ENCODE measurements around the gene APOL4.
"Not testable (repeated sequence)": the region's sequence is repeated elsewhere in the genome, so short reads cannot be mapped to it uniquely, and the experiment has no call there.

The APOL4 gene

DNA sequence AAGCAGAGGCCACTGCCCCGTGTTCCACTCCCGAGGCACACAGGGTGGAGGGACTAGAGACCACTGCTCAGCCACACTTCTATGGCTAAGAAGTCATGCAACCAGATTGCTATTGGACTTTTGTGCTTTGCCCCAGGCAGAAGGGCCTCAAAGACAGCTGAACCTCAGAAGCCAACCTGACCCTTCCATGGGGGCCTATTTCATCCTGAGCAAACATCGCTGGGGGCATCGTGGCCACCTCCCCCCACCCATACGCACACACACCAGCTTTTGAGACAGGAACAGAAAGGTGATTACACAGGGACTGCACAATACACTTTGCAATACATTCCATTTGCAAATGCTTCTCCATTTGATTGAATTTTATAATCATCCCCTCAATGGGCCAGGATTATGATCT is 4.0 kb upstream of the APOL4 start:
- DNase-seq: not testable (repeated sequence)

DNA sequence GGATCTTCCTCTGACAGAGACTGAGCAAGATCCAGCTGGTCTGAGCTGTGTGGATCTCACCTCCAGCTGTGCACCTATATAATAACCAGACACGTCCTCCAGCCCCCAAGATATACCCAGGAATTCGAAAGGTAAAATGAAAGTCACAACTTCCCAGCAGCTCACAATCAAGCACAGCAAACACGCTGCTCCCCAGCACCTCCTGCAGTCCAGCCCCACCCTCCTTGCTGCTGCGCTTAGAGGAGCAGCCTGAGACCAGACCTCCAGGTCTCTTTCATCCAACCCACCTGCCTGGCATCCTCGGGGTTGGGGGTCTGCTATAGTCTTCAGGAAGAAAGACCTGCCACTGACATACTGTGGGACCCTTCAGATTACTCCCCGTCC is 3.0 kb upstream of the APOL4 start:
- no peak for DNase-seq

GRCh38 chr22:36204001-36204631 is 2.5 kb upstream of the APOL4 start:
- DNase-seq: no peak

DNA sequence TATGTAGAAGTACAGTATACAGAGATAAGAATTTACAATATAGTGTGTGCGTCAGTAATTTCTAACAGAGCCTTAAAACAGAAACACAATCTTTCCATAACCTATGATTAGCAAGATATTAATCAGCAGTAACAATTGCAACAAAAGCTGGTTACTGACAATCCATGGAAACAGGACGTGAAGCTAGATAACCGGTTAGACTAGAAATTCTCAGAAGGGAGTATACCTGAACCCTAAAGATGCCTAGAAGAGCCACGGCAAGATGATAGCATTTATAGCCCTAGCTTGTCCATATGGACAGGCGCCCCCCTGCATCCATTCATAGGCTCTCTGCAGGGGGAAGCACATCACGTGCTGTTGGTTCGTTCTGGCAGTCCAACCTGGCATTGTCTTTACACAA is 1.8 kb upstream of the APOL4 start:
- DNase-seq: not testable (repeated sequence)

- peak; percentile 21 for DNase-seq
Measured at GRCh38 chr22:36202906-36203305, 1.3 kb upstream of the APOL4 start.

- not testable (repeated sequence) for DNase-seq
Measured at GRCh38 chr22:36201025-36201424, 584 bp downstream of the APOL4 start.

DNA sequence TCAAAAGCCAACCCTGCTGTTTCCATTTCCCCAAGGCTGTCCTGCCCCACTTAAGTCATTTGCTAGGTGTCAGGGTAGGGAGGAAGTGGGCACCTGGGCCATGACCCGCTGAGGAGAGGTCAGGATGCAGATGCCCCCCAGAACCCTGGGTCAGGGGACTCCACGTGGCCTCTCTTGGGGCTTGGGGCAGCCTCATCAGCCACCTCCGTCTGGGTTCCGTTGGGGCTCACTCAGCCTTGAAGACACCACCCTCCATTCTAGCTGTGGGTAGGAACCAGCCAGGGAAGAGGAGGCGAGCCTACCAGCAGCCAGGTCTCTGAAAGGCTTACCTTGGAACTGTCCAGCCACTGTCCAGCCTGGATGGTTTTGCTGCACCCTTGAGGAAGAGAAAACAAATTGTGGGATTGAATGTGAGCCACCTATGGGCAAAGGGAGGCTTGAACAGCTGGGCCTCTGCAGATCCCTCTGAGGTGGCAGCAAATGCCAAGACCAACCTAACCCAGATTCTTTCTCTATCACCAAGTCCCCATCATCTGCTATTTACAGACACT is 2.5 kb downstream of the APOL4 start:
- no peak for DNase-seq

DNA sequence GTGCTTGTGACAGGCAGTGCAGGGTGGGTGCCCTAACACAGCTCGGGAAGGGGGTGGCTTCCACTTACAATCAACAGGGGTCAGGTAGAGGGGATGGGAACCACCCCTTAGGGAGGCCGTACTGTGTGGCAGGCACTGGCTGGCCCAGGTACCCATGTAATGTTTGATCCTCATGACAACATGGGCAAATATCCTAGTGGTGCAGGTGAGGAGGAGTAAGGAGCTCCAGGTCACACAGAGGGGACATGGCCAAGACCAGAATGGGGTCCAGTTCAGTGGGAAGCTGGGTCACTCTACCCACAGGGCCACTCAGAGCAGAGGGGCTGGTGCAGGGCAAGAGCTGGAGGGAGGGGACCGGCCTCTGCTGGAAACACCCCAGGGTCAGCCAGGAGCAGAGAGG is 3.1 kb downstream of the APOL4 start:
- DNase-seq: no peak

DNA sequence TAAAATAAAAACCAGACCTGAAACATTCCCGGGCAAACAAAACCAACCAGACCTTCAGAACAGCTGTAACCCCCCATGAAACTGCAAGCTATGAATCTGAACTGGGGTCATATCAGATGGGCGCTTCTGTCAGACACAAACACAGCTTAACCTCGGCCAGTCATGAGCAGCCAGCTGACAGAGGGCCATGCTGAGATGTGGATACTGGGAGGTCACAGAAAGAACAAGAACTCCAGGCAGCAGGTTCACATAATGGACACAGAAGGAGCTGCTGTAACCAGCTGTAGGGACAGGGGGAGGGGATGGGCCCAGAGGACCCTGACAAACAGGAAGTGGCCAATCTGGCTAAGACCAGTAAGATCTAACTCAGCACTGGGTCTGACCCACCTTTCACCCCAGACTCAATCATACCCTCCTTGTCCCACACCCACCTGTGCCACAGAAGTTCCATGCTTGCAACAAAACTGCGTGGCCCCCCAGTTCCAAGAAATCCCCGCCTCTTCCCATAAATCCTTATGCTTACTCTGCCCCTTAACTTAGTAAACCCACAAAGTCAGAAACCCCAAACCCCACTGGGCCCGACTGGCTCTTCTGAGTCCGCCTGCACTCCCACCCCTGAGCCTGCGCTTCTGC is 4.0 kb downstream of the APOL4 start:
- DNase-seq: no peak

- no peak for DNase-seq
Measured at GRCh38 chr22:36197065-36197440, 4.6 kb downstream of the APOL4 start.

- no peak for DNase-seq
Measured at GRCh38 chr22:36196254-36197064, 5.2 kb downstream of the APOL4 start.

- DNase-seq: no peak
Measured at GRCh38 chr22:36194971-36195370, 6.6 kb downstream of the APOL4 start.

DNA sequence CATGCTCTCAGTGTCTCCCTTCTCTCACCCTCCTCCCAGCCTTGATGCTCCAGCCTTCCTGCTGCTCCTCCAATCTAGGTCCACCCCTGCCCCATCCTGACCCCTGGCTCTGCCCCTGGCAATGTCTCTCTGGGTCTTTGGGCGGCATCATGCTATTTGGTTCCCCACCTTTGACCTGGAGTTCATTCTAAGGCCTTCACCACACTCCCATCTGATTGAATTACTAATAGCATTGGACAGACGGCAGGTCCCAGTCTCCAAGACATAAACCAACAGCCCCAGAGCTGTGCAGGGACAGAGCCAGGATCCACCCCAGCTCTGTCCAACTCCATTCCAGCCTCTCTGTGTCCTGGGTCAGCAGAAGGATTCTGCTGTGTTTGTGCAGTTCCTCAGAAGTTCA is 7.2 kb downstream of the APOL4 start:
- no peak for DNase-seq

GRCh38 chr22:36193577-36193976 is 8.0 kb downstream of the APOL4 start:
- DNase-seq: no peak

GRCh38 chr22:36193171-36193570 is 8.4 kb downstream of the APOL4 start:
- no peak for DNase-seq

GRCh38 chr22:36192542-36192941 is 9.1 kb downstream of the APOL4 start:
- DNase-seq: no peak

- DNase-seq: no peak
Measured at GRCh38 chr22:36191106-36191836, 10.3 kb downstream of the APOL4 start.

DNA sequence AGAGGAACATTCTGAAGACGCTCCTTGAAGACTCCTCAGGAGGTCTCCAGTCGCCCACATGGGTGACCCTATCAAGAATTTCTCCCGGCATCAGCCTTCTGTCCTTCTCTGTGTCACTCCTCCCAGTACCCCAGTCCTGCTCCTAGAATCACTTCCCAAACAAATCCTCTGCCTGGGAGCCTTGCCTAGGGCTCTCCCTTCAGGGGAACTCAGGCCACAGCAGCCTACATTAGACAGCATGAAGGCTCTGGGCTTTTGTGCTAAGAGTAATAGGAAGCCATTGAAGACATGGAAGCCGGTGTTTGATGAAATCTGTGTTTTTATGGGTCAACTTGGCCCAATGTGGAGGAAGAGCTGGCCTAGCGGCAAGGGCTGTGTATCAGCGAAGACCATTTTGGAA is 13.7 kb downstream of the APOL4 start:
- not testable (repeated sequence) for DNase-seq

DNA sequence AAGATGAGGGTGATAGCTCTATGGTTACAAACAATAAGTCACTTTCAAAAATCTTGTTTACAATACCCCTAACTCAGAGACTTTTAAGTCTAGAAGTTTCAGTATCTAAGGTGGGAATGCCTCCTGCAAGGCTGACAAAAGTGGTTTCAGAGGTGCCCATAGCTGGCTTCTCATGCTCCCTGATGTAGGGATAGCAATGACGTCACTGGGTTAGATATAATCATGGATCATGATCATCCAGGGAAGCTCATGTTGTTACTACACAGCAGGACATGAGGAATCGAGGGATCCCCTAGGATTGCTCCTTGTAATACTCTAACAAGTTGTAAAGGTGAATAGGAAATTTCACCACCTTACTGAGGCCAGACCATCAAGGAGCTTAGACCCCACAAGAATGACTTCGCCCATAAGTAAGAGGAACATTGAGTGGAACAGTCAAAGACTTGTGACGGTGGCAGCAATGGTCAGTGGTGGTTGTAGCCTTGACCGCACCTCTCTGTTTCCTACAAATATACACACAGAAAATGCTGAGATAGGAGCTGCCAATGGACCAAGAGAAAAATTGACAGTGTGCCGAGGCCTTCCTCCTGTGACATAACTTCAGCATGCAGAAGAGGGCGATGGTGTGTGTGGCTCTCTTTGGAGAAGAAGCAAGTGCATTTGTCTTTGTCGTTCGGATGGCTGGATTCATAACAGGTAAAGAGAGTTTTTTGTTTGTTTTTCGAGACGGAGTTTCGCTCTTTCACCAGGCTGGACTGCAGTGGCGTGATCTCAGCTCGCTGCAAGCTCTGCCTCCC is 15.6 kb downstream of the APOL4 start:
- DNase-seq: no peak

DNA sequence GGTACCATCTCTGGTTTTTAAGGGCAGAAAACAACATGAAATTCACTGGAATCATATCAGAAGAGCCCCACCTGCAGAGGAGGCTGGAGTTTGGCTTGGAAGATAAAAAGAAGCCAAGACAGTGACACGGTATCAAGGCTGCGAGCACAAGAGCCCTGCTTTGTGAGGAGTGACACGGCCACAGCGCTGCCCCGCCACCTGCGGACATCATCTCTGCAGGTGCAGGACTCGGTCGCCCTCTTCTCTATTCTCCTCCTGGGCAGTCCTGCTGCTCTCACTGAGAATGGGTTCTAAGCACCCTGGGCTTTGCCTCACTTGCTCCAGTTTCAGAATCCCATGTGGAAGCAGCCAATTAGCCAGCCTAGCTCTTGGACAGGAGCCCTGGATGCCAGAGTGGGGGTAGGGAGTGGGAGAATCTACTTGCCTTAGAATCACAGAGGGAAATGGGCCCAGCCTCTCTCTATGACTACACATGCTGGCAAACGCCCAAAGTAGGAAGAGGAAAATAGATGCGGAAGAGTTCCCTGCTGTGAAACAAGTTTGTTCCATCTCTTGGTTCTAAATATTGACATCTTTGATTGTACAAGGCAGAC is 17.1 kb downstream of the APOL4 start:
- no peak for DNase-seq

DNA sequence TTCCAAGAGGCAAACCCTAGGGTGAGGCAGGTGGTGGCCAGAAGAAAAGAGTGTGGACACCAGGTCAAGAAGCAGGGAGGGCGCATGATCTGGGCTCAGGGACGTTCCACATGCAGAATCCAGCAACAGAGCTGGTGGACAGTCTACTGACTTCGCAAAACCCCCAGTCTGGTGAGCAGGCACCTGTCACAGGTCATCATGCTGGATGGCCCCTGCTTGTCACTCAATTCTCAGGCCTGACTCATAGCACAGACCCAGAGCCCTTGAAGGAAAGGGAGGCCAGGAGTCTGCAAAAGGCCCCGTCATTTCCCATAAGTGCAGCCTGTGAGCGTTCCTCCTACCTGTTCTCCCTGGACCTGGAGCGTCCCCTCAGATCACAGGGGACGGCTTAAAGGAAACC is 18.2 kb downstream of the APOL4 start:
- no peak for DNase-seq

- DNase-seq: no peak
Measured at GRCh38 chr22:36182857-36183256, 18.8 kb downstream of the APOL4 start.

Measured in NCI-H2029 treated with DMSO at 0.1 percent for 48 hours (cell line).